Right atrium auricular region (tissue), 2 donors: ENCODE measurements around the gene TCF7L2. TPM values are rescaled to one million over a fixed set of nuclear protein-coding genes. Genes with fewer than 3 reads are reported as not detected.
A peak's percentile ranks its signal among the peaks of the same experiment; 100 is the strongest.

Source experiments
- DNase-seq: peaks from one replicate; pipeline ENCODE4 v3.0.0-alpha.2; 2019; ENCODE audit warnings: low spot score
- H3K27ac ChIP-seq, 2 donors: fragments of 200-600 bp; sonication (generic); 1 replicate in 1 of 2; 2 replicates in 1 of 2; pipeline ENCODE4 v1.5.1; 2016 to 2019
- H3K27me3 ChIP-seq, 2 donors: fragments of 200-600 bp; sonication (generic); one replicate each; pipeline versions ENCODE4 v1.5.1 to v1.6.0; 2017 to 2019
- H3K36me3 ChIP-seq: fragments of 200-600 bp; sonication (generic); one replicate; pipeline ENCODE4 v1.5.1; 2016
- H3K4me1 ChIP-seq, 2 donors: fragments of 200-600 bp; sonication (generic); one replicate each; pipeline versions ENCODE4 v1.5.1 to v1.6.0; 2017 to 2019
- H3K4me3 ChIP-seq, 2 donors: fragments of 200-600 bp; sonication (generic); 1 replicate in 1 of 2; 2 replicates in 1 of 2; pipeline ENCODE4 v1.5.1; 2017 to 2019; ENCODE audit warnings: mild to moderate bottlenecking in 1 of 2, moderate library complexity in 1 of 2
- H3K9me3 ChIP-seq, 2 donors: fragments of 200-600 bp; sonication (generic); one replicate each; pipeline ENCODE4 v1.5.1; 2019
- CTCF ChIP-seq, 2 donors: fragments of 200-600 bp; sonication (generic); IDR thresholded peaks; one replicate each; pipeline ENCODE4 v1.5.1; 2019; ENCODE audit warnings: antibody characterized with exemption in 2 of 2
- total RNA-seq, 2 donors: library from RNA; depleted of rRNA; stranded (reverse); fragments of >200 nt; gene quantifications; one replicate each; pipeline ENCODE4 v1.1.0, GENCODE V29; 2016

The TCF7L2 gene
- total RNA-seq = 10 to 100 TPM in 1 of 2 donors, 1 to 10 TPM in 1; 8.5 to 11.3 TPM

- Histone ChIP-seq H3K9me3 (no peaks in the 10 kb centered on the region), H3K27ac (peak within 1 kb of the TSS; percentile 89 to 93), H3K4me3 (peak within 1 kb of the TSS; percentile 72 to 89), H3K36me3 (no peaks in the 10 kb centered on the region), H3K4me1 (peaks cover 0 to 31% of the 10 kb centered on the region in 2 donors), H3K27me3 (no peaks in the 10 kb centered on the region)
- peak; percentile 97 for DNase-seq
- no peak for TF ChIP-seq CTCF (IDR thresholded peaks at IDR 0.05)
Observed at GRCh38 chr10:112949875-112950507, at the start of gene TCF7L2. TSS of gene TCF7L2 (plus strand) at chr10:112950247. CDS start at chr10:112950757, 510 bp downstream.

GRCh38 chr10:112902730-112903129, 47.3 kb upstream of the TCF7L2 start:
- Histone ChIP-seq H3K36me3 (no peaks in the 10 kb centered on the region), H3K4me1 (peaks cover 0 to 9% of the 10 kb centered on the region in 2 donors), H3K9me3 (no peaks in the 10 kb centered on the region), H3K4me3 (no peak overlapping the region), H3K27me3 (no peaks in the 10 kb centered on the region), H3K27ac (no peak overlapping the region)
- no peak for TF ChIP-seq CTCF (IDR thresholded peaks at IDR 0.05)
- no peak for DNase-seq

GRCh38 chr10:112904000-112904399, 46.0 kb upstream of the TCF7L2 start:
- Histone ChIP-seq H3K36me3 (no peaks in the 10 kb centered on the region), H3K4me1 (peaks cover 0 to 2% of the 10 kb centered on the region in 2 donors), H3K27me3 (no peaks in the 10 kb centered on the region), H3K4me3 (no peak overlapping the region), H3K9me3 (no peaks in the 10 kb centered on the region), H3K27ac (no peak overlapping the region)
- TF ChIP-seq CTCF (IDR thresholded peaks at IDR 0.05) = no peak
- no peak for DNase-seq

DNA sequence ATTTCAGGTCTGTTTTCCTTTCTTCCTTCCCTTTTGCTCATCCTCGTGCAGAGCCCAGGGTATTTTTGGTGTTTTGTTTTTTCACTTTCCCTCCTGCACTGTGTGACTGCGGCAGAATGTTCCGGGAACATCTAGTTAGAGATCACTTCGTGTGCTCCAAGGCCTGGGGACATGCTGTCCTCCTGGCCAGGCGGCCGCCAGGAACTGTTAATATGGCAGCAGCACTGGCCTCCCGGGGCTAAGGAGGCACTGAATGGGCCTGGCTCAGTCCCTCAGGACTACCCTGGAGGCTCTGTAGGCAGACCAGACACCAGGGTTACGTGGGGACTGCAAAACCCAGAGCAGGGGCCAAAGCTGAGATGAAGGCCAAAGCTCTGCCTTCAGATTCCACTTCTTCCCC, 43.1 kb upstream of the TCF7L2 start:
- Histone ChIP-seq H3K36me3 (no peaks in the 10 kb centered on the region), H3K27me3 (no peaks in the 10 kb centered on the region), H3K4me3 (no peak overlapping the region), H3K4me1 (no peaks in the 10 kb centered on the region), H3K9me3 (no peaks in the 10 kb centered on the region), H3K27ac (no peak overlapping the region)
- TF ChIP-seq CTCF (IDR thresholded peaks at IDR 0.05) = no peak
- DNase-seq = no peak

GRCh38 chr10:112907893-112908292, 42.2 kb upstream of the TCF7L2 start:
- no peak for TF ChIP-seq CTCF (IDR thresholded peaks at IDR 0.05)
- Histone ChIP-seq H3K36me3 (no peaks in the 10 kb centered on the region), H3K27ac (no peak overlapping the region), H3K4me1 (no peaks in the 10 kb centered on the region), H3K4me3 (no peak overlapping the region), H3K27me3 (no peaks in the 10 kb centered on the region), H3K9me3 (no peaks in the 10 kb centered on the region)
- DNase-seq = no peak

- TF ChIP-seq CTCF (IDR thresholded peaks at IDR 0.05) = no peak
- H3K9me3 ChIP-seq = no peaks in the 10 kb centered on the region
- no peaks in the 10 kb centered on the region for H3K36me3 ChIP-seq
- no peaks in the 10 kb centered on the region for H3K27me3 ChIP-seq
- no peak overlapping the region for H3K4me3 ChIP-seq
- H3K27ac ChIP-seq = no peak overlapping the region
- no peaks in the 10 kb centered on the region for H3K4me1 ChIP-seq
- DNase-seq = no peak
Observed at GRCh38 chr10:112911206-112911605, 38.8 kb upstream of the TCF7L2 start.
